ENCODE measurements around the gene HIP1R.

DNA sequence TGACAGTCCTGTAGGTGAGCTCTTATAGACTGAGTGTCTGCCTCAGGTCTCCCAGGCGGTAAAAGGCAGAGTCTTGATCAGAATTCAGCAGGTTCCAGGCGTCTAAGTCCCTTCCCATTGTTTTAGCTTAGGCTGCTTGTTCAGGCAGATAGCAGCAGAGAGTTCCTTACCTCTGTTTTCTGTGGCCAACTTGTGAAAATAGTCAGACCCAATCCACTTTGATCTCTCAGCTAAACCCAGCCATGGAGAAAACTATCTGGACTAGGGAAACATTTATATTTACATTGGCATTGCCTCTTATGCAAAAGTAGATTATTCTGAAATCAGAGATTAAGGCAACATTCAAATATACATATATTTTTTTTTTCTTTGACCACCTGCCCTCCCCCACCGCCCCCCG, 39.5 kb upstream of the HIP1R start:
- TF ChIP-seq ZBTB48 (tag by site-specific recombination; IDR thresholded peaks at IDR 0.05) (no peak), ZNF274 (IDR thresholded peaks at IDR 0.05; ENCODE audit: low read length) (no peak), ZNF274 (tag by site-specific recombination; IDR thresholded peaks at IDR 0.05; ENCODE audit: borderline replicate concordance) (no peak), ZNF660 (tag by site-specific recombination; IDR thresholded peaks at IDR 0.05) (no peak), ZBTB17 (tag by site-specific recombination; IDR thresholded peaks at IDR 0.05) (no peak), ZNF843 (tag by site-specific recombination; IDR thresholded peaks at IDR 0.05) (no peak), ZNF324 (tag by site-specific recombination; IDR thresholded peaks at IDR 0.05) (no peak), YY1 (tag by site-specific recombination; IDR thresholded peaks at IDR 0.05) (no peak), KLF7 (tag by site-specific recombination; IDR thresholded peaks at IDR 0.05; ENCODE audit: borderline replicate concordance) (no peak)
- TF ChIP-seq, protein P1, sequence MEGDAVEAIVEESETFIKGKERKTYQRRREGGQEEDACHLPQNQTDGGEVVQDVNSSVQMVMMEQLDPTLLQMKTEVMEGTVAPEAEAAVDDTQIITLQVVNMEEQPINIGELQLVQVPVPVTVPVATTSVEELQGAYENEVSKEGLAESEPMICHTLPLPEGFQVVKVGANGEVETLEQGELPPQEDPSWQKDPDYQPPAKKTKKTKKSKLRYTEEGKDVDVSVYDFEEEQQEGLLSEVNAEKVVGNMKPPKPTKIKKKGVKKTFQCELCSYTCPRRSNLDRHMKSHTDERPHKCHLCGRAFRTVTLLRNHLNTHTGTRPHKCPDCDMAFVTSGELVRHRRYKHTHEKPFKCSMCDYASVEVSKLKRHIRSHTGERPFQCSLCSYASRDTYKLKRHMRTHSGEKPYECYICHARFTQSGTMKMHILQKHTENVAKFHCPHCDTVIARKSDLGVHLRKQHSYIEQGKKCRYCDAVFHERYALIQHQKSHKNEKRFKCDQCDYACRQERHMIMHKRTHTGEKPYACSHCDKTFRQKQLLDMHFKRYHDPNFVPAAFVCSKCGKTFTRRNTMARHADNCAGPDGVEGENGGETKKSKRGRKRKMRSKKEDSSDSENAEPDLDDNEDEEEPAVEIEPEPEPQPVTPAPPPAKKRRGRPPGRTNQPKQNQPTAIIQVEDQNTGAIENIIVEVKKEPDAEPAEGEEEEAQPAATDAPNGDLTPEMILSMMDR (tag by site-specific recombination; IDR thresholded peaks at IDR 0.05): no peak
- TF ChIP-seq, protein P2, sequence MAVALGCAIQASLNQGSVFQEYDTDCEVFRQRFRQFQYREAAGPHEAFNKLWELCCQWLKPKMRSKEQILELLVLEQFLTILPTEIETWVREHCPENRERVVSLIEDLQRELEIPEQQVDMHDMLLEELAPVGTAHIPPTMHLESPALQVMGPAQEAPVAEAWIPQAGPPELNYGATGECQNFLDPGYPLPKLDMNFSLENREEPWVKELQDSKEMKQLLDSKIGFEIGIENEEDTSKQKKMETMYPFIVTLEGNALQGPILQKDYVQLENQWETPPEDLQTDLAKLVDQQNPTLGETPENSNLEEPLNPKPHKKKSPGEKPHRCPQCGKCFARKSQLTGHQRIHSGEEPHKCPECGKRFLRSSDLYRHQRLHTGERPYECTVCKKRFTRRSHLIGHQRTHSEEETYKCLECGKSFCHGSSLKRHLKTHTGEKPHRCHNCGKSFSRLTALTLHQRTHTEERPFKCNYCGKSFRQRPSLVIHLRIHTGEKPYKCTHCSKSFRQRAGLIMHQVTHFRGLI (tag by site-specific recombination; IDR thresholded peaks at IDR 0.05): no peak
- TF ChIP-seq, protein P3, sequence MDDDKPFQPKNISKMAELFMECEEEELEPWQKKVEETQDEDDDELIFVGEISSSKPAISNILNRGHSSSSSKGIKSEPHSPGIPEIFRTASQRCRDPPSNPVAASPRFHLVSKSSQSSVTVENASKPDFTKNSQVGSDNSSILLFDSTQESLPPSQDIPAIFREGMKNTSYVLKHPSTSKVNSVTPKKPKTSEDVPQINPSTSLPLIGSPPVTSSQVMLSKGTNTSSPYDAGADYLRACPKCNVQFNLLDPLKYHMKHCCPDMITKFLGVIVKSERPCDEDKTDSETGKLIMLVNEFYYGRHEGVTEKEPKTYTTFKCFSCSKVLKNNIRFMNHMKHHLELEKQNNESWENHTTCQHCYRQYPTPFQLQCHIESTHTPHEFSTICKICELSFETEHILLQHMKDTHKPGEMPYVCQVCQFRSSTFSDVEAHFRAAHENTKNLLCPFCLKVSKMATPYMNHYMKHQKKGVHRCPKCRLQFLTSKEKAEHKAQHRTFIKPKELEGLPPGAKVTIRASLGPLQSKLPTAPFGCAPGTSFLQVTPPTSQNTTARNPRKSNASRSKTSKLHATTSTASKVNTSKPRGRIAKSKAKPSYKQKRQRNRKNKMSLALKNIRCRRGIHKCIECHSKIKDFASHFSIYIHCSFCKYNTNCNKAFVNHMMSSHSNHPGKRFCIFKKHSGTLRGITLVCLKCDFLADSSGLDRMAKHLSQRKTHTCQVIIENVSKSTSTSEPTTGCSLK (tag by site-specific recombination; IDR thresholded peaks at IDR 0.05): no peak
- TF ChIP-seq, protein P4, sequence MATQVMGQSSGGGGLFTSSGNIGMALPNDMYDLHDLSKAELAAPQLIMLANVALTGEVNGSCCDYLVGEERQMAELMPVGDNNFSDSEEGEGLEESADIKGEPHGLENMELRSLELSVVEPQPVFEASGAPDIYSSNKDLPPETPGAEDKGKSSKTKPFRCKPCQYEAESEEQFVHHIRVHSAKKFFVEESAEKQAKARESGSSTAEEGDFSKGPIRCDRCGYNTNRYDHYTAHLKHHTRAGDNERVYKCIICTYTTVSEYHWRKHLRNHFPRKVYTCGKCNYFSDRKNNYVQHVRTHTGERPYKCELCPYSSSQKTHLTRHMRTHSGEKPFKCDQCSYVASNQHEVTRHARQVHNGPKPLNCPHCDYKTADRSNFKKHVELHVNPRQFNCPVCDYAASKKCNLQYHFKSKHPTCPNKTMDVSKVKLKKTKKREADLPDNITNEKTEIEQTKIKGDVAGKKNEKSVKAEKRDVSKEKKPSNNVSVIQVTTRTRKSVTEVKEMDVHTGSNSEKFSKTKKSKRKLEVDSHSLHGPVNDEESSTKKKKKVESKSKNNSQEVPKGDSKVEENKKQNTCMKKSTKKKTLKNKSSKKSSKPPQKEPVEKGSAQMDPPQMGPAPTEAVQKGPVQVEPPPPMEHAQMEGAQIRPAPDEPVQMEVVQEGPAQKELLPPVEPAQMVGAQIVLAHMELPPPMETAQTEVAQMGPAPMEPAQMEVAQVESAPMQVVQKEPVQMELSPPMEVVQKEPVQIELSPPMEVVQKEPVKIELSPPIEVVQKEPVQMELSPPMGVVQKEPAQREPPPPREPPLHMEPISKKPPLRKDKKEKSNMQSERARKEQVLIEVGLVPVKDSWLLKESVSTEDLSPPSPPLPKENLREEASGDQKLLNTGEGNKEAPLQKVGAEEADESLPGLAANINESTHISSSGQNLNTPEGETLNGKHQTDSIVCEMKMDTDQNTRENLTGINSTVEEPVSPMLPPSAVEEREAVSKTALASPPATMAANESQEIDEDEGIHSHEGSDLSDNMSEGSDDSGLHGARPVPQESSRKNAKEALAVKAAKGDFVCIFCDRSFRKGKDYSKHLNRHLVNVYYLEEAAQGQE (tag by site-specific recombination; IDR thresholded peaks at IDR 0.05): no peak
- TF ChIP-seq, protein P5, sequence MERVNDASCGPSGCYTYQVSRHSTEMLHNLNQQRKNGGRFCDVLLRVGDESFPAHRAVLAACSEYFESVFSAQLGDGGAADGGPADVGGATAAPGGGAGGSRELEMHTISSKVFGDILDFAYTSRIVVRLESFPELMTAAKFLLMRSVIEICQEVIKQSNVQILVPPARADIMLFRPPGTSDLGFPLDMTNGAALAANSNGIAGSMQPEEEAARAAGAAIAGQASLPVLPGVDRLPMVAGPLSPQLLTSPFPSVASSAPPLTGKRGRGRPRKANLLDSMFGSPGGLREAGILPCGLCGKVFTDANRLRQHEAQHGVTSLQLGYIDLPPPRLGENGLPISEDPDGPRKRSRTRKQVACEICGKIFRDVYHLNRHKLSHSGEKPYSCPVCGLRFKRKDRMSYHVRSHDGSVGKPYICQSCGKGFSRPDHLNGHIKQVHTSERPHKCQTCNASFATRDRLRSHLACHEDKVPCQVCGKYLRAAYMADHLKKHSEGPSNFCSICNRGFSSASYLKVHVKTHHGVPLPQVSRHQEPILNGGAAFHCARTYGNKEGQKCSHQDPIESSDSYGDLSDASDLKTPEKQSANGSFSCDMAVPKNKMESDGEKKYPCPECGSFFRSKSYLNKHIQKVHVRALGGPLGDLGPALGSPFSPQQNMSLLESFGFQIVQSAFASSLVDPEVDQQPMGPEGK (tag by site-specific recombination; IDR thresholded peaks at IDR 0.05): no peak
- TF ChIP-seq, protein P6, sequence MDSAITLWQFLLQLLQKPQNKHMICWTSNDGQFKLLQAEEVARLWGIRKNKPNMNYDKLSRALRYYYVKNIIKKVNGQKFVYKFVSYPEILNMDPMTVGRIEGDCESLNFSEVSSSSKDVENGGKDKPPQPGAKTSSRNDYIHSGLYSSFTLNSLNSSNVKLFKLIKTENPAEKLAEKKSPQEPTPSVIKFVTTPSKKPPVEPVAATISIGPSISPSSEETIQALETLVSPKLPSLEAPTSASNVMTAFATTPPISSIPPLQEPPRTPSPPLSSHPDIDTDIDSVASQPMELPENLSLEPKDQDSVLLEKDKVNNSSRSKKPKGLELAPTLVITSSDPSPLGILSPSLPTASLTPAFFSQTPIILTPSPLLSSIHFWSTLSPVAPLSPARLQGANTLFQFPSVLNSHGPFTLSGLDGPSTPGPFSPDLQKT (IDR thresholded peaks at IDR 0.05; ENCODE audit: borderline replicate concordance, low read depth, low read length): no peak

All from HEK293 (cell line).